K562 (cell line): ENCODE data around the gene MCL1. TPM values are rescaled to one million over a fixed set of nuclear protein-coding genes. Genes with fewer than 3 reads are reported as not detected.

Source experiments
- CREB1 ChIP-seq, 2 experiments: sonication (generic) in 1 of 2; formaldehyde crosslinking in 1 of 2; IDR thresholded peaks; 2 replicates each; pipeline versions ENCODE4 v1.6.1 to v1.8.0; 2012 to 2022; ENCODE audit warnings: inconsistent platforms in 1 of 2, mild to moderate bottlenecking in 1 of 2, missing genetic modification reagents in 1 of 2, moderate library complexity in 1 of 2
- HDAC3 ChIP-seq: fragments of 450-650 bp; IDR thresholded peaks from 2 replicates; pipeline ENCODE4 v1.6.1; 2018; ENCODE audit warnings: borderline replicate concordance, mild to moderate bottlenecking, moderate library complexity; ENCODE audit not compliant: partially characterized antibody
- HNRNPH1 ChIP-seq: fragments of 200-400 bp; formaldehyde crosslinking; optimal IDR thresholded peaks from 2 replicates; pipeline ENCODE3; 2017; ENCODE audit warnings: low read depth, mild to moderate bottlenecking, low read length, moderate library complexity
- HNRNPLL ChIP-seq: fragments of 200-400 bp; formaldehyde crosslinking; IDR thresholded peaks from 2 replicates; pipeline ENCODE4 v1.6.1; 2017; ENCODE audit warnings: low read length, low read depth, mild to moderate bottlenecking; ENCODE audit not compliant: poor library complexity, severe bottlenecking
- KDM2B ChIP-seq: fragments of 250-450 bp; sonication (Bioruptor Pico); IDR thresholded peaks from 2 replicates; pipeline ENCODE4 v1.8.0; 2021; ENCODE audit warnings: mild to moderate bottlenecking, moderate library complexity
- LEF1 ChIP-seq: fragments of 450-650 bp; IDR thresholded peaks from 2 replicates; pipeline ENCODE4 v1.6.1; 2016; ENCODE audit warnings: mild to moderate bottlenecking
- PHF20 ChIP-seq: fragments of 450-650 bp; IDR thresholded peaks from 2 replicates; pipeline ENCODE4 v1.6.1; 2018; ENCODE audit not compliant: partially characterized antibody
- POLR3G ChIP-seq: IDR thresholded peaks from 2 replicates; pipeline ENCODE4 v1.6.1; 2011; ENCODE audit not compliant: insufficient read length, insufficient replicate concordance; ENCODE audit errors: extremely low read depth
- PPARD ChIP-seq: fragments of 250-450 bp; sonication (Bioruptor Pico); IDR thresholded peaks from 2 replicates; pipeline ENCODE4 v1.8.0; 2022; ENCODE audit warnings: inconsistent platforms, mild to moderate bottlenecking, moderate library complexity
- PYGO2 ChIP-seq: fragments of 450-650 bp; IDR thresholded peaks from 2 replicates; pipeline ENCODE4 v1.6.1; 2016; ENCODE audit warnings: mild to moderate bottlenecking, missing genetic modification characterization, moderate library complexity, missing compliant biosample characterization
- RBBP5 ChIP-seq: fragments of 200-600 bp; sonication (generic); IDR thresholded peaks from 2 replicates; pipeline ENCODE4 v1.6.1; 2012; ENCODE audit warnings: borderline replicate concordance, mild to moderate bottlenecking, low read length, control low read depth, inconsistent platforms; ENCODE audit not compliant: insufficient read depth, poor library complexity, severe bottlenecking
- RUNX1 ChIP-seq: sonication (generic); IDR thresholded peaks from 2 replicates; pipeline ENCODE4 v1.6.1; 2016; ENCODE audit warnings: antibody characterized with exemption, low read depth
- SMAD2 ChIP-seq: fragments of 150-350 bp; IDR thresholded peaks from 2 replicates; pipeline ENCODE4 v1.6.1; 2014; ENCODE audit warnings: low read depth, mild to moderate bottlenecking, low read length
- ZNF121 ChIP-seq: sonication (generic); formaldehyde crosslinking; conservative IDR thresholded peaks from 2 replicates; pipeline ENCODE4 v1.8.0; 2022; ENCODE audit warnings: missing genetic modification reagents
- ZNF165 ChIP-seq: fragments of 250-450 bp; sonication (Bioruptor Pico); IDR thresholded peaks from 2 replicates; pipeline ENCODE4 v1.4.0; 2020; ENCODE audit warnings: borderline replicate concordance
- ZNF24 ChIP-seq: fragments of 450-650 bp; IDR thresholded peaks from 2 replicates; pipeline ENCODE4 v1.6.1; 2016
- ZNF561 ChIP-seq: fragments of 450-650 bp; formaldehyde crosslinking; conservative IDR thresholded peaks from 2 replicates; pipeline ENCODE4 v1.4.0; 2020; ENCODE audit warnings: mild to moderate bottlenecking, moderate library complexity
- ZNF57 ChIP-seq: fragments of 450-650 bp; formaldehyde crosslinking; IDR thresholded peaks from 2 replicates; pipeline ENCODE4 v1.4.0; 2020; ENCODE audit warnings: mild to moderate bottlenecking, moderate library complexity
- polyA plus RNA-seq, 8 experiments: library from polyadenylated mRNA; depleted of rRNA in 4 of 8; stranded (reverse) in 5 of 8; unstranded in 3 of 8; fragments of >200 nt; fragmentation: Nextera tagmentation in 2 of 8; fragmentation: Illumina TruSeq in 1 of 8; extraction: Ambion mirVana in 2 of 8; extraction: Trizol in 1 of 8; gene quantifications; 2 replicates each; pipeline versions ENCODE4 v1.2.1 to v1.2.3, GENCODE V29; 2011 to 2014; ENCODE audit warnings: inconsistent platforms in 1 of 8, missing spikeins in 1 of 8
- total RNA-seq, 7 experiments: library from RNA; depleted of rRNA in 6 of 7; stranded (reverse); fragments of >200 nt in 6 of 7; fragmentation: Illumina TruSeq in 2 of 7; extraction: Trizol in 2 of 7; gene quantifications; 2 replicates each; pipeline versions ENCODE4 v1.2.1 to v1.2.3, GENCODE V29; 2011 to 2021; ENCODE audit warnings: low replicate concordance in 1 of 7
- TF ChIP-seq, protein P1 (sequence below): sonication (generic); IDR thresholded peaks from 2 replicates; pipeline ENCODE4 v1.6.1; 2016
- TF ChIP-seq, protein P2 (sequence below): fragments of 250-450 bp; sonication (Bioruptor Pico); IDR thresholded peaks from 2 replicates; pipeline ENCODE4 v1.5.0; 2022; ENCODE audit warnings: mild to moderate bottlenecking
- TF ChIP-seq, protein P3 (sequence below): sonication (generic); formaldehyde crosslinking; IDR thresholded peaks from 2 replicates; pipeline ENCODE4 v1.8.1; 2023; ENCODE audit warnings: mild to moderate bottlenecking, missing genetic modification reagents
- TF ChIP-seq, protein P4 (sequence below), 2 experiments: fragments of 450-650 bp in 1 of 2; sonication (generic) in 1 of 2; formaldehyde crosslinking; conservative IDR thresholded peaks; 2 replicates each; pipeline versions ENCODE4 v1.4.0 to v1.8.1; 2020 to 2022; ENCODE audit warnings: mild to moderate bottlenecking in 1 of 2, missing genetic modification reagents in 1 of 2

The MCL1 gene
- total and polyA plus RNA-seq, 9 of the 15 experiments (the other 6 are each of a cell fraction or from before 2014, with no cell fraction given) = 27.1 to 224 (median 138) TPM

DNA sequence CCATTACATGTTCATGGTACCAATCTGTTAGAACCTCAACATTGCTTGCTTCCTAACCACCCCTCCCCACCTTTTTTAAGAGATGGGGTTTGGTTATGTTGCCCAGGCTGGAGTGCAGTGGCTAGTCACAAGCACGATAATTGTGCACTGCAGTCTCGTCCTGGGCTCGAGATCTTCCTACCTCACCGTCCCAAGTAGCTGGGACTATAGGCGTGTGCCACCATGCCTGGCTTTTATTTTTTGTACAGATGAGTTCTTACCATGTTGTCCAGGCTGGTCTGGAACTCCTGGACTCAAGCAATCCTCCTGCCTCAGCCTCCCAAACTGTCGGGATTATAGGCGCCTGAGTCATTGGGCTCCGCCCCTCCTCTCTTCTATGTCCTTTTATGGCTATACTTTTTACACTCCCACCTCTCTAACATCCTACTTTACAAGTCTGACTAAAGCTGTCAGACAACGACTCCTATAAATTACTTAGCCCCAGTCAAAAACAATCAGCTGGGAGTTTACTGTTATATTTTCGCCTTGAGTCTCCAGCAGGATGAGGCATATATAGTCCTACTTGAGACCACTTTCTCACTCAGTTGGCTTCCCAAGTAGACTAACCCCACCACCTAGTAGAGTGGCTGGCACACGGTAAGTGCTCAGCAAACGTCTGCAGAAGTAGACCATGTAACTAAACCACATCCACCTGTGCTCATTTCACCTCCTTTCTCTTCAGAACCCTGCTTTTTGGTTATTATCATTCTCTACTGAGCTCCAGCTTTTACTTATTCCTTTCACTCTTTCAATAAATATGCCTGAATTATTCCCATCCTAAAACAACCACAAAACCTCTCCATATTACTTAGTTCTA lies 36.2 kb upstream of the MCL1 start (continued):
- no peak for TF ChIP-seq RUNX1
- TF ChIP-seq SMAD2 = no peak
- TF ChIP-seq ZNF165 (CRISPR knock-in tag) = no peak
- no peak for TF ChIP-seq ZNF121
- TF ChIP-seq, protein P1, sequence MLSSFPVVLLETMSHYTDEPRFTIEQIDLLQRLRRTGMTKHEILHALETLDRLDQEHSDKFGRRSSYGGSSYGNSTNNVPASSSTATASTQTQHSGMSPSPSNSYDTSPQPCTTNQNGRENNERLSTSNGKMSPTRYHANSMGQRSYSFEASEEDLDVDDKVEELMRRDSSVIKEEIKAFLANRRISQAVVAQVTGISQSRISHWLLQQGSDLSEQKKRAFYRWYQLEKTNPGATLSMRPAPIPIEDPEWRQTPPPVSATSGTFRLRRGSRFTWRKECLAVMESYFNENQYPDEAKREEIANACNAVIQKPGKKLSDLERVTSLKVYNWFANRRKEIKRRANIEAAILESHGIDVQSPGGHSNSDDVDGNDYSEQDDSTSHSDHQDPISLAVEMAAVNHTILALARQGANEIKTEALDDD = peak; percentile 94
- TF ChIP-seq PPARD (CRISPR knock-in tag) = no peak
- TF ChIP-seq, protein P2, sequence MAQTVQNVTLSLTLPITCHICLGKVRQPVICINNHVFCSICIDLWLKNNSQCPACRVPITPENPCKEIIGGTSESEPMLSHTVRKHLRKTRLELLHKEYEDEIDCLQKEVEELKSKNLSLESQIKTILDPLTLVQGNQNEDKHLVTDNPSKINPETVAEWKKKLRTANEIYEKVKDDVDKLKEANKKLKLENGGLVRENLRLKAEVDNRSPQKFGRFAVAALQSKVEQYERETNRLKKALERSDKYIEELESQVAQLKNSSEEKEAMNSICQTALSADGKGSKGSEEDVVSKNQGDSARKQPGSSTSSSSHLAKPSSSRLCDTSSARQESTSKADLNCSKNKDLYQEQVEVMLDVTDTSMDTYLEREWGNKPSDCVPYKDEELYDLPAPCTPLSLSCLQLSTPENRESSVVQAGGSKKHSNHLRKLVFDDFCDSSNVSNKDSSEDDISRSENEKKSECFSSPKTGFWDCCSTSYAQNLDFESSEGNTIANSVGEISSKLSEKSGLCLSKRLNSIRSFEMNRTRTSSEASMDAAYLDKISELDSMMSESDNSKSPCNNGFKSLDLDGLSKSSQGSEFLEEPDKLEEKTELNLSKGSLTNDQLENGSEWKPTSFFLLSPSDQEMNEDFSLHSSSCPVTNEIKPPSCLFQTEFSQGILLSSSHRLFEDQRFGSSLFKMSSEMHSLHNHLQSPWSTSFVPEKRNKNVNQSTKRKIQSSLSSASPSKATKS = no peak
- TF ChIP-seq RBBP5 = no peak
- no peak for TF ChIP-seq ZNF57 (CRISPR knock-in tag)
- TF ChIP-seq POLR3G = no peak
- no peak for TF ChIP-seq HDAC3
- TF ChIP-seq, protein P3, sequence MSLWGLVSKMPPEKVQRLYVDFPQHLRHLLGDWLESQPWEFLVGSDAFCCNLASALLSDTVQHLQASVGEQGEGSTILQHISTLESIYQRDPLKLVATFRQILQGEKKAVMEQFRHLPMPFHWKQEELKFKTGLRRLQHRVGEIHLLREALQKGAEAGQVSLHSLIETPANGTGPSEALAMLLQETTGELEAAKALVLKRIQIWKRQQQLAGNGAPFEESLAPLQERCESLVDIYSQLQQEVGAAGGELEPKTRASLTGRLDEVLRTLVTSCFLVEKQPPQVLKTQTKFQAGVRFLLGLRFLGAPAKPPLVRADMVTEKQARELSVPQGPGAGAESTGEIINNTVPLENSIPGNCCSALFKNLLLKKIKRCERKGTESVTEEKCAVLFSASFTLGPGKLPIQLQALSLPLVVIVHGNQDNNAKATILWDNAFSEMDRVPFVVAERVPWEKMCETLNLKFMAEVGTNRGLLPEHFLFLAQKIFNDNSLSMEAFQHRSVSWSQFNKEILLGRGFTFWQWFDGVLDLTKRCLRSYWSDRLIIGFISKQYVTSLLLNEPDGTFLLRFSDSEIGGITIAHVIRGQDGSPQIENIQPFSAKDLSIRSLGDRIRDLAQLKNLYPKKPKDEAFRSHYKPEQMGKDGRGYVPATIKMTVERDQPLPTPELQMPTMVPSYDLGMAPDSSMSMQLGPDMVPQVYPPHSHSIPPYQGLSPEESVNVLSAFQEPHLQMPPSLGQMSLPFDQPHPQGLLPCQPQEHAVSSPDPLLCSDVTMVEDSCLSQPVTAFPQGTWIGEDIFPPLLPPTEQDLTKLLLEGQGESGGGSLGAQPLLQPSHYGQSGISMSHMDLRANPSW (CRISPR knock-in tag) = no peak
- no peak for TF ChIP-seq PHF20
- TF ChIP-seq PYGO2 (tag) = peak; percentile 24; the same call in 1 of the 2 replicates
- TF ChIP-seq ZNF24 = no peak
- TF ChIP-seq HNRNPLL = no peak
- no peak for TF ChIP-seq ZNF561
- TF ChIP-seq, protein P4, sequence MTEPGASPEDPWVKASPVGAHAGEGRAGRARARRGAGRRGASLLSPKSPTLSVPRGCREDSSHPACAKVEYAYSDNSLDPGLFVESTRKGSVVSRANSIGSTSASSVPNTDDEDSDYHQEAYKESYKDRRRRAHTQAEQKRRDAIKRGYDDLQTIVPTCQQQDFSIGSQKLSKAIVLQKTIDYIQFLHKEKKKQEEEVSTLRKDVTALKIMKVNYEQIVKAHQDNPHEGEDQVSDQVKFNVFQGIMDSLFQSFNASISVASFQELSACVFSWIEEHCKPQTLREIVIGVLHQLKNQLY (CRISPR knock-in tag; conservative IDR thresholded peaks at IDR 0.05) = no peak
- no peak for TF ChIP-seq CREB1 (IDR thresholded peaks at IDR 0.05)
- no peak for TF ChIP-seq CREB1 (CRISPR knock-in tag; IDR thresholded peaks at IDR 0.05)
- peak; percentile 60; the same call in 1 of the 2 replicates for TF ChIP-seq LEF1
- TF ChIP-seq HNRNPH1 = no peak
- no peak for TF ChIP-seq KDM2B (CRISPR knock-in tag)
